GM12878 (cell line): ENCODE results near the gene SLC9A3.

Experiments
- POLR2AphosphoS5 ChIP-seq: IDR thresholded peaks from 2 replicates; pipeline ENCODE4 v1.6.1; 2011; ENCODE audit warnings: mild to moderate bottlenecking, low read length, inconsistent platforms
- SUZ12 ChIP-seq: fragments of 200-600 bp; sonication (generic); IDR thresholded peaks from one replicate; pipeline ENCODE4 v1.6.1; 2018; ENCODE audit warnings: antibody characterized with exemption, mild to moderate bottlenecking; ENCODE audit not compliant: unreplicated experiment

DNA sequence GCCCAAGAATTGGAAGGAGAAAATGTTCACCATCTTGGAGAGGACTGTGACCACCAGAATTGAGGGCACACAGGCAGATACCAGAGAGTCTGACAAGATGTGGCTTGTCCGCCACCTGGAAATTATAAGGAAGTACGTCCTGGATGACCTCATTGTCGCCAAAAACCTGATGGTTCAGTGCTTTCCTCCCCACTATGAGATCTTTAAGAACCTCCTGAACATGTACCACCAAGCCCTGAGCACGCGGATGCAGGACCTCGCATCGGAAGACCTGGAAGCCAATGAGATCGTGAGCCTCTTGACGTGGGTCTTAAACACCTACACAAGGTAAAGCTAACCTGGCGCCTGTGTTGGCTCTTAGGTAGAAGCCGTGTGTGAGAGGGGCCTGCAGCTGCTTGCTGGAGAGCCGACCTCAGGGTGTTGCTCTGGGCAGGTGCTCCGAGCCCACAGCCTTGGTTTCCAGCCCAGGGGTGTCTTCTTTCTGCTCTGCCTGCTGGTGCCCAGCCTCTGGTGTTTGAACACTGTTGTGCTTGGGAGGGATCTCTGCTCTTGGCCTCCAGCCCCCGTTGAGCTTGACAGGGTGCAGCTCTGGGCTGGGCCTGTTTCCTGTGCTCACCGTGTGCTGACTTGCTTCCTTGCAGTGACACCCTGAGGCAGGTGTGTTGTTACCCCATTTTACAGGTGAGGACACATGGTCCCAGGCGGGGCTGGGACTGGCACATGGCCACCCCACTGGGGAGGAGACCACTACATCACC lies 70.3 kb downstream of the SLC9A3 start:
- TF ChIP-seq POLR2AphosphoS5 (no peak), SUZ12 (no peak)
